MM.1S (cell line): ENCODE data around the gene INPP4B.

ENCODE experiments used
- DNase-seq: peaks from one replicate; pipeline ENCODE4 v3.0.0-alpha.2; 2015
- H2AFZ ChIP-seq: fragments of 300-600 bp; sonication (generic); 2 replicates; pipeline ENCODE4 v1.6.0; 2016; ENCODE audit warnings: antibody characterized with exemption, low read length
- H3F3A ChIP-seq: fragments of 300-600 bp; sonication (generic); 2 replicates; pipeline ENCODE4 v1.6.1; 2016; ENCODE audit warnings: mild to moderate bottlenecking, antibody characterized with exemption, low read length, moderate library complexity, mixed read lengths; ENCODE audit not compliant: insufficient read depth
- H3K27ac ChIP-seq: fragments of 300-600 bp; sonication (generic); 2 replicates; pipeline ENCODE4 v1.5.1; 2016; ENCODE audit warnings: mild to moderate bottlenecking, low read length
- H3K27me3 ChIP-seq: fragments of 300-600 bp; sonication (generic); replicated peaks from 2 replicates; pipeline ENCODE4 v1.6.0; 2016; ENCODE audit warnings: low read length; ENCODE audit not compliant: insufficient read depth
- H3K36me3 ChIP-seq: fragments of 300-600 bp; sonication (generic); replicated peaks from 2 replicates; pipeline ENCODE4 v1.6.1; 2016; ENCODE audit warnings: mild to moderate bottlenecking, low read length, mixed read lengths; ENCODE audit not compliant: insufficient read depth
- H3K4me1 ChIP-seq: fragments of 300-600 bp; sonication (generic); 2 replicates; pipeline ENCODE4 v1.6.1; 2016; ENCODE audit warnings: low read length, mixed read lengths
- H3K4me2 ChIP-seq: fragments of 300-600 bp; sonication (generic); 2 replicates; pipeline ENCODE4 v1.6.0; 2016; ENCODE audit warnings: low read depth, low read length
- H3K4me3 ChIP-seq: fragments of 300-600 bp; sonication (generic); 2 replicates; pipeline ENCODE4 v1.5.1; 2016; ENCODE audit warnings: low read length, mixed read lengths
- H3K79me2 ChIP-seq: fragments of 300-600 bp; sonication (generic); 2 replicates; pipeline ENCODE4 v1.6.1; 2016; ENCODE audit warnings: mixed run types, low read length, mixed read lengths
- H3K9ac ChIP-seq: fragments of 300-600 bp; sonication (generic); 2 replicates; pipeline ENCODE4 v1.6.1; 2016; ENCODE audit warnings: low read length, mixed read lengths
- H3K9me2 ChIP-seq: fragments of 300-600 bp; sonication (generic); replicated peaks from 2 replicates; pipeline ENCODE4 v1.6.1; 2016; ENCODE audit warnings: mild to moderate bottlenecking, low read length, mixed read lengths; ENCODE audit not compliant: insufficient read depth
- H3K9me3 ChIP-seq: fragments of 300-600 bp; sonication (generic); replicated peaks from 2 replicates; pipeline ENCODE4 v1.6.1; 2016; ENCODE audit warnings: mild to moderate bottlenecking, low read length, mixed read lengths; ENCODE audit not compliant: insufficient read depth
- H4K20me1 ChIP-seq: fragments of 300-600 bp; sonication (generic); 2 replicates; pipeline ENCODE4 v1.6.1; 2016; ENCODE audit warnings: mild to moderate bottlenecking, low read length, moderate library complexity, mixed read lengths; ENCODE audit not compliant: insufficient read depth
- CTCF ChIP-seq: fragments of 300-600 bp; sonication (generic); IDR thresholded peaks from 2 replicates; pipeline ENCODE4 v1.5.1; 2016; ENCODE audit warnings: antibody characterized with exemption, low read length, mixed read lengths
- EZH2 ChIP-seq: fragments of 300-600 bp; sonication (generic); optimal IDR thresholded peaks from 2 replicates; pipeline ENCODE3; 2017; ENCODE audit warnings: low read depth, mild to moderate bottlenecking, antibody characterized with exemption, low read length, mixed read lengths
- EZH2phosphoT487 ChIP-seq: fragments of 300-600 bp; sonication (generic); IDR thresholded peaks from 2 replicates; pipeline ENCODE4 v1.6.1; 2018; ENCODE audit warnings: antibody characterized with exemption, low read length

The INPP4B gene

GRCh38 chr4:142475663-142476062, 370.4 kb downstream of the INPP4B start:
- Histone ChIP-seq H3K27me3 (no peaks in the 10 kb centered on the region), H3K9me3 (no peaks in the 10 kb centered on the region), H3F3A (peaks cover 22% of the 10 kb centered on the region), H3K27ac (peak overlapping the region; percentile 65; the same call in 1 of the 2 replicates), H3K4me3 (no peak overlapping the region), H3K36me3 (no peaks in the 10 kb centered on the region), H3K79me2 (no peaks in the 10 kb centered on the region), H2AFZ (no peak overlapping the region), H4K20me1 (no peaks in the 10 kb centered on the region), H3K9me2 (no peaks in the 10 kb centered on the region), H3K4me1 (peaks cover 28% of the 10 kb centered on the region), H3K4me2 (peak overlapping the region; percentile 21; the same call in 1 of the 2 replicates), H3K9ac (no peak overlapping the region)
- no peak for TF ChIP-seq EZH2
- no peak for DNase-seq

GRCh38 chr4:142474398-142475087, 371.6 kb downstream of the INPP4B start:
- no peaks in the 10 kb centered on the region for H3K79me2 ChIP-seq
- peak overlapping the region; percentile 34 for H3K4me3 ChIP-seq
- peak overlapping the region; percentile 80 for H3K27ac ChIP-seq
- peak; percentile 97 for DNase-seq
- H3K27me3 ChIP-seq: no peaks in the 10 kb centered on the region
- H4K20me1 ChIP-seq: no peaks in the 10 kb centered on the region
- H3K36me3 ChIP-seq: no peaks in the 10 kb centered on the region
- H3K9me2 ChIP-seq: no peaks in the 10 kb centered on the region
- TF ChIP-seq EZH2phosphoT487: no peak
- TF ChIP-seq EZH2: no peak
- TF ChIP-seq CTCF: no peak
- peak overlapping the region; percentile 92 for H3K4me2 ChIP-seq
- no peaks in the 10 kb centered on the region for H3K9me3 ChIP-seq
- peak overlapping the region; percentile 48 for H2AFZ ChIP-seq
- H3K4me1 ChIP-seq: peaks cover 28% of the 10 kb centered on the region
- peaks cover 22% of the 10 kb centered on the region for H3F3A ChIP-seq
- peak overlapping the region; percentile 19; the same call in 1 of the 2 replicates for H3K9ac ChIP-seq

GRCh38 chr4:142473960-142474338, 372.2 kb downstream of the INPP4B start:
- Histone ChIP-seq H3K79me2 (no peaks in the 10 kb centered on the region), H3F3A (peaks cover 22% of the 10 kb centered on the region), H3K36me3 (no peaks in the 10 kb centered on the region), H3K27ac (peak overlapping the region; percentile 80), H3K4me1 (peaks cover 28% of the 10 kb centered on the region), H3K4me3 (peak overlapping the region; percentile 34), H3K27me3 (no peaks in the 10 kb centered on the region), H3K4me2 (peak overlapping the region; percentile 92), H2AFZ (peak overlapping the region; percentile 48), H3K9me3 (no peaks in the 10 kb centered on the region), H3K9me2 (no peaks in the 10 kb centered on the region), H4K20me1 (no peaks in the 10 kb centered on the region), H3K9ac (peak overlapping the region; percentile 19; the same call in 1 of the 2 replicates)
- no peak for TF ChIP-seq CTCF
- TF ChIP-seq EZH2: no peak
- peak; percentile 19 for DNase-seq
